ENCODE measurements around the gene DCUN1D3. TPM values are rescaled to one million over a fixed set of nuclear protein-coding genes. Genes with fewer than 3 reads are reported as not detected.

The DCUN1D3 gene
- total and polyA plus RNA-seq, 2 donors (not counting 3 experiments of a cell fraction or from before 2014, with no cell fraction given): 10.4 to 35.0 TPM

DNA sequence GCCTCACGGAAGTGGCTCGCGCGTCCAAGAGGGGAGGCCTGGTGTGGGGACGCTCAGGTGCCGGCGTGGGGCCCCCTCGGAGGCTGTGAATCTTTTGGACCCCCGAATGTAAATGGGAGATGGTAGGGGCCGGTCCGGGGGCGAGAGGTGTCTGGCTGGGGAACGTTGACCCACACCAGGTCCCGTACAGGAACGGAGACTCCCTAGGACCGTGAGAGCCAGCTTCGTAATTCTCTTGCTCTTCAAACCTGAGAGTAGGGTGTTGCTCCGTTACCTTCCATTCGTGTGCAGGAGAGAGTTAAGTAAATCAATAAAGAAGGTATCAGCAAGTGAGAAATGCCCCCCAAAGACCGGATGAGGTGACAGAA, 894 bp upstream of the DCUN1D3 start:
- ChIA-PET CTCF (interaction anchor here (0.9 to 3.6 kb wide), 3 partner anchors 34 to 50 kb away, joined by 3 to 33 read pairs (median 6); no protein-coding TSS in a partner anchor), POLR2A (interaction anchor here (0.9 to 2.6 kb wide), 5 partner anchors 9 to 50 kb away, joined by 4 to 15 read pairs (median 12); no protein-coding TSS in a partner anchor)
- Histone ChIP-seq H3K9ac (replicated peaks; ENCODE audit: extremely low read depth, insufficient read depth, low read length) (peak overlapping the region; percentile 95), H3K4me1 (ENCODE audit: control insufficient read depth, extremely low read depth, insufficient read depth, low read length) (peaks cover 63% of the 10 kb centered on the region), H3K79me2 (ENCODE audit: control insufficient read depth, insufficient read depth, low read length) (peaks cover 58% of the 10 kb centered on the region), H3K36me3 (ENCODE audit: control insufficient read depth in 2 of 2, extremely low read depth in 1 of 2, insufficient read depth in 2 of 2, low read length in 2 of 2) (peaks cover 0 to 6% of the 10 kb centered on the region in 2 experiments), H3K9me3 (replicated peaks; ENCODE audit: control insufficient read depth, insufficient read depth, low read length) (no peaks in the 10 kb centered on the region), H3K27ac (ENCODE audit: insufficient read depth, low read depth, low read length) (peak overlapping the region; percentile 100), H4K20me1 (replicated peaks; ENCODE audit: control insufficient read depth, extremely low read depth, insufficient read depth, low read length) (no peaks in the 10 kb centered on the region), H2AFZ (ENCODE audit: low read depth, low read length) (no peak overlapping the region), H3K4me3 (replicated peaks in 1 of 3; ENCODE audit: insufficient read depth in 1 of 3, low read depth in 1 of 3, low read length in 3 of 3) (peak overlapping the region; percentile 26 to 79 (median 76)), H3K27me3 (ENCODE audit: control insufficient read depth in 2 of 2, insufficient read depth in 2 of 2, low read length in 2 of 2) (no peaks in the 10 kb centered on the region), H3K4me2 (ENCODE audit: insufficient read depth, low read length) (peak overlapping the region; percentile 86), H3K9me1 (replicated peaks; ENCODE audit: control insufficient read depth, extremely low read depth, insufficient read depth, low read length) (no peaks in the 10 kb centered on the region)
- dilution Hi-C loops (cut with MboI; ENCODE audit: extremely low pct_ligation_motif_present, low sequenced_read_pairs) (no loop called here), intact Hi-C loops (cut with micrococcal nuclease) (loop anchor here (2.0 to 5.0 kb wide), 5 partner anchors 94 to 1291 kb away; partner anchors contain the start of genes ERI2, REXO5 and THUMPD1)
- FAIRE-seq: no peak
- DNase-seq (ENCODE audit: low read depth, low spot score): no peak
- BruUV-seq (replicated peaks): TSS peak; percentile 16
- TF ChIP-seq MYC (IDR thresholded peaks at IDR 0.05; ENCODE audit: low read depth, low read length) (no peak), MAX (IDR thresholded peaks at IDR 0.05; ENCODE audit: insufficient read depth, insufficient read length) (no peak)

- Histone ChIP-seq H3K36me3 (ENCODE audit: control insufficient read depth in 2 of 2, extremely low read depth in 1 of 2, insufficient read depth in 2 of 2, low read length in 2 of 2) (peaks cover 7 to 11% of the 10 kb centered on the region in 2 experiments), H3K27ac (ENCODE audit: insufficient read depth, low read depth, low read length) (peak overlapping the region; percentile 81), H3K4me2 (ENCODE audit: insufficient read depth, low read length) (peak overlapping the region; percentile 92), H3K9me3 (replicated peaks; ENCODE audit: control insufficient read depth, insufficient read depth, low read length) (no peaks in the 10 kb centered on the region), H3K4me1 (ENCODE audit: control insufficient read depth, extremely low read depth, insufficient read depth, low read length) (peaks cover 52% of the 10 kb centered on the region), H4K20me1 (replicated peaks; ENCODE audit: control insufficient read depth, extremely low read depth, insufficient read depth, low read length) (no peaks in the 10 kb centered on the region), H3K79me2 (ENCODE audit: control insufficient read depth, insufficient read depth, low read length) (peaks cover 70% of the 10 kb centered on the region), H3K4me3 (replicated peaks in 1 of 3; ENCODE audit: insufficient read depth in 1 of 3, low read depth in 1 of 3, low read length in 3 of 3) (peak overlapping the region; percentile 56 to 96 (median 83)), H3K9me1 (replicated peaks; ENCODE audit: control insufficient read depth, extremely low read depth, insufficient read depth, low read length) (no peaks in the 10 kb centered on the region), H2AFZ (ENCODE audit: low read depth, low read length) (peak overlapping the region; percentile 33), H3K9ac (replicated peaks; ENCODE audit: extremely low read depth, insufficient read depth, low read length) (peak overlapping the region; percentile 94), H3K27me3 (ENCODE audit: control insufficient read depth in 2 of 2, insufficient read depth in 2 of 2, low read length in 2 of 2) (no peaks in the 10 kb centered on the region)
- no TSS peak for BruUV-seq (replicated peaks)
- TF ChIP-seq EZH2 (IDR thresholded peaks at IDR 0.05; ENCODE audit: borderline replicate concordance, low read depth, low read length, severe bottlenecking) (no peak), GATA2 (IDR thresholded peaks at IDR 0.05; ENCODE audit: insufficient read depth, insufficient read length, low read depth, low read length) (peak; percentile 40), MYC (IDR thresholded peaks at IDR 0.05; ENCODE audit: low read depth, low read length) (no peak), MAX (IDR thresholded peaks at IDR 0.05; ENCODE audit: insufficient read depth, insufficient read length) (no peak), POLR2A (IDR thresholded peaks at IDR 0.05; ENCODE audit: low read depth, low read length) (peak; percentile 50), POLR2AphosphoS5 (IDR thresholded peaks at IDR 0.05; ENCODE audit: insufficient read depth, low read depth, low read length) (no peak), JUN (IDR thresholded peaks at IDR 0.05; ENCODE audit: borderline replicate concordance, insufficient read depth, insufficient read length, low read depth) (no peak), FOS (IDR thresholded peaks at IDR 0.05; ENCODE audit: borderline replicate concordance, insufficient read depth, low read length) (no peak)
- TF ChIP-seq, protein P1, sequence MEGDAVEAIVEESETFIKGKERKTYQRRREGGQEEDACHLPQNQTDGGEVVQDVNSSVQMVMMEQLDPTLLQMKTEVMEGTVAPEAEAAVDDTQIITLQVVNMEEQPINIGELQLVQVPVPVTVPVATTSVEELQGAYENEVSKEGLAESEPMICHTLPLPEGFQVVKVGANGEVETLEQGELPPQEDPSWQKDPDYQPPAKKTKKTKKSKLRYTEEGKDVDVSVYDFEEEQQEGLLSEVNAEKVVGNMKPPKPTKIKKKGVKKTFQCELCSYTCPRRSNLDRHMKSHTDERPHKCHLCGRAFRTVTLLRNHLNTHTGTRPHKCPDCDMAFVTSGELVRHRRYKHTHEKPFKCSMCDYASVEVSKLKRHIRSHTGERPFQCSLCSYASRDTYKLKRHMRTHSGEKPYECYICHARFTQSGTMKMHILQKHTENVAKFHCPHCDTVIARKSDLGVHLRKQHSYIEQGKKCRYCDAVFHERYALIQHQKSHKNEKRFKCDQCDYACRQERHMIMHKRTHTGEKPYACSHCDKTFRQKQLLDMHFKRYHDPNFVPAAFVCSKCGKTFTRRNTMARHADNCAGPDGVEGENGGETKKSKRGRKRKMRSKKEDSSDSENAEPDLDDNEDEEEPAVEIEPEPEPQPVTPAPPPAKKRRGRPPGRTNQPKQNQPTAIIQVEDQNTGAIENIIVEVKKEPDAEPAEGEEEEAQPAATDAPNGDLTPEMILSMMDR (IDR thresholded peaks at IDR 0.05; ENCODE audit: extremely low read depth in 1 of 2, insufficient read depth in 1 of 2, low read depth in 1 of 2, low read length in 2 of 2): no peak
- intact Hi-C loops (cut with micrococcal nuclease): loop anchor here (1.0 to 5.0 kb wide), 9 partner anchors 11 to 1293 kb away; partner anchors contain the start of genes ERI2, REXO5 and THUMPD1
- peak; percentile 43 for DNase-seq (ENCODE audit: low read depth, low spot score)
- ChIA-PET CTCF (interaction anchor here (0.6 to 3.6 kb wide), 8 partner anchors 17 to 397 kb away, joined by 3 to 33 read pairs (median 4); no protein-coding TSS in a partner anchor), POLR2A (interaction anchor here (0.6 to 2.6 kb wide), 10 partner anchors 11 to 654 kb away, joined by 3 to 15 read pairs (median 4); no protein-coding TSS in a partner anchor)
- FAIRE-seq: no peak
- dilution Hi-C loops (cut with MboI; ENCODE audit: extremely low pct_ligation_motif_present, low sequenced_read_pairs): no loop called here
These were observed 470 bp downstream of the DCUN1D3 start for GRCh38 chr16:20899477-20900298.

Data from endothelial cell of umbilical vein (primary cell).